ENCODE data around the gene PRKAG2.
A peak's percentile ranks its signal among the peaks of the same experiment; 100 is the strongest.

Gene PRKAG2

GRCh38 chr7:151601521-151602305 lies 275.2 kb downstream of the PRKAG2 start:
- H3K4me3 ChIP-seq (ENCODE audit: low read depth, low read length), result no peak overlapping the region
- TF ChIP-seq CTCF (IDR thresholded peaks at IDR 0.05; ENCODE audit: low read depth, low read length), result no peak

GRCh38 chr7:151600331-151600730 lies 276.6 kb downstream of the PRKAG2 start:
- peak overlapping the region; percentile 22; the same call in 1 of the 2 replicates for H3K4me3 ChIP-seq (ENCODE audit: low read depth, low read length)
- no peak for TF ChIP-seq CTCF (IDR thresholded peaks at IDR 0.05; ENCODE audit: low read depth, low read length)

GRCh38 chr7:151599401-151600227 lies 277.3 kb downstream of the PRKAG2 start:
- peak overlapping the region; percentile 22; the same call in 1 of the 2 replicates for H3K4me3 ChIP-seq (ENCODE audit: low read depth, low read length)
- TF ChIP-seq CTCF (IDR thresholded peaks at IDR 0.05; ENCODE audit: low read depth, low read length), result no peak

- no peak overlapping the region for H3K4me3 ChIP-seq (ENCODE audit: low read depth, low read length)
- no peak for TF ChIP-seq CTCF (IDR thresholded peaks at IDR 0.05; ENCODE audit: low read depth, low read length)
Observed at GRCh38 chr7:151597541-151598444, 279.1 kb downstream of the PRKAG2 start.

GRCh38 chr7:151595702-151596350 lies 281.1 kb downstream of the PRKAG2 start:
- no peak overlapping the region for H3K4me3 ChIP-seq (ENCODE audit: low read depth, low read length)
- no peak for TF ChIP-seq CTCF (IDR thresholded peaks at IDR 0.05; ENCODE audit: low read depth, low read length)

GRCh38 chr7:151592868-151593486 lies 283.9 kb downstream of the PRKAG2 start:
- no peak for TF ChIP-seq CTCF (IDR thresholded peaks at IDR 0.05; ENCODE audit: low read depth, low read length)
- no peak overlapping the region for H3K4me3 ChIP-seq (ENCODE audit: low read depth, low read length)

Data from WI38 (cell line).